Esophagus squamous epithelium (tissue), 5 donors: Measurements from ENCODE around the gene ACSF3. TPM values are rescaled to one million over a fixed set of nuclear protein-coding genes. Genes with fewer than 3 reads are reported as not detected.

ENCODE experiments used
- DNase-seq: peaks from one replicate; lab custom pipeline; 2025; lab: John Stamatoyannopoulos, UW
- H3K27ac ChIP-seq, 4 donors: fragments of 200-600 bp; sonication (generic); one replicate each; pipeline ENCODE4 v1.5.1; 2016 to 2019; ENCODE audit warnings: mild to moderate bottlenecking in 1 of 4
- H3K27me3 ChIP-seq, 4 donors: fragments of 200-600 bp; sonication (generic); 1 replicate in 3 of 4; 2 replicates in 1 of 4; pipeline versions ENCODE4 v1.5.1 to v1.6.0; 2017 to 2021; ENCODE audit warnings: antibody characterized with exemption in 1 of 4
- H3K36me3 ChIP-seq, 3 donors: fragments of 200-600 bp; sonication (generic); one replicate each; pipeline ENCODE4 v1.5.1; 2016 to 2019
- H3K4me1 ChIP-seq, 3 donors: fragments of 200-600 bp; sonication (generic); one replicate each; pipeline ENCODE4 v1.5.1; 2017 to 2019
- H3K4me3 ChIP-seq, 4 donors: fragments of 200-600 bp; sonication (generic); 1 replicate in 3 of 4; 2 replicates in 1 of 4; pipeline ENCODE4 v1.5.1; 2016 to 2019; ENCODE audit warnings: mild to moderate bottlenecking in 2 of 4, moderate library complexity in 1 of 4
- H3K9me3 ChIP-seq, 3 donors: fragments of 200-600 bp; sonication (generic); one replicate each; pipeline ENCODE4 v1.5.1; 2016 to 2019
- POLR2A ChIP-seq, 4 donors: fragments of 450-650 bp; IDR thresholded peaks; one replicate each; pipeline ENCODE4 v1.6.1; 2017; ENCODE audit warnings: antibody characterized with exemption in 4 of 4, mild to moderate bottlenecking in 4 of 4, moderate library complexity in 3 of 4
- WGBS, 2 donors: methylation state at CpG; one replicate each; pipeline ENCODE4 v1.1.5; 2018; 5-methylcytosine and 5-hydroxymethylcytosine counted together
- intact Hi-C: fragments of 100-400 bp; cut with DNase I; formaldehyde crosslinking; loops from one replicate; pipeline ENCODE4 v1.15.0; 2022
- total RNA-seq, 4 donors: library from RNA; depleted of rRNA; stranded (reverse); fragments of >200 nt; gene quantifications; one replicate each; pipeline ENCODE4 v1.1.0, GENCODE V29; 2016
- TF ChIP-seq, protein P1 (sequence below), 6 experiments: fragments of 450-650 bp in 4 of 6; fragments of 200-600 bp in 2 of 6; sonication (generic) in 2 of 6; IDR thresholded peaks; one replicate each; pipeline ENCODE4 v1.5.1; 2016 to 2019; ENCODE audit warnings: antibody characterized with exemption in 6 of 6, mild to moderate bottlenecking in 4 of 6, moderate library complexity in 4 of 6
- donor health status: DM: yes; HTN: yes; CAD: no.

ACSF3 gene
- total RNA-seq, 4 donors from 2014 or later = 15.1 to 21.1 (median 17.4) TPM

DNA sequence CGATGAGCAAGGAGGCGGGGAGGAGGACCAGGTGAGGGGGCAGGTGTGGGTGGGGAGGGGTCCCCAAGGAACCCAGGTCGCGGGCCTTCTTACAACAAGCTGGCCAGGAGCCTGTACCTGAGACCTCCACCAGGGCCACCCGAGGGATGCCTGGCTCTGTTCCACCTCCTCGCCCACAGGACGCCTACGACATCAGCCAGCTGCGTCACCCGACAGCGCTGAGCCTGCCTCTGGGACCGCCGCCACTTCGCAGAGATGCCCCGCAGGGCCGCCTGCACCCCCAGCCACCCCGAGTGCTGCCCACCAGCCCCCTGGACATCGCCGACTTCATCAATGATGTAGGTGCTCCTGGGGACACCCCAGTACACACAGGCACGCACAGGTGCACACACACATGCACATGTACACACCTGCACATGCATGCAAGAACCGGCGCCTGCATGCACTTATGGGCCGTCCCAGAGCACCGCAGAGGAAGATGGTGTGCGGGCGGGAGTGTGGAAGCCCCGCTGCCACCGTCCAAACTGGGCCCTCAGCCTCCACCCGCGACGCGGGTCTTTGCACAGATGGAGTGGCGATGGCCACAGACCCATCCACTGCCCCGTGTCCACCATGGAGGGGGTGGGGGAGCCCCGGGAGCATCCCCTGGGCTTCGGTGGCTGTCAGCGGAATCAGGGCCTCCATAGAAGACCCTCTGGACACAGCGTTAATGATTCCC is 100.1 kb downstream of the ACSF3 start:
- TF ChIP-seq POLR2A (IDR thresholded peaks at IDR 0.05) = no peak
- TF ChIP-seq, protein P1, sequence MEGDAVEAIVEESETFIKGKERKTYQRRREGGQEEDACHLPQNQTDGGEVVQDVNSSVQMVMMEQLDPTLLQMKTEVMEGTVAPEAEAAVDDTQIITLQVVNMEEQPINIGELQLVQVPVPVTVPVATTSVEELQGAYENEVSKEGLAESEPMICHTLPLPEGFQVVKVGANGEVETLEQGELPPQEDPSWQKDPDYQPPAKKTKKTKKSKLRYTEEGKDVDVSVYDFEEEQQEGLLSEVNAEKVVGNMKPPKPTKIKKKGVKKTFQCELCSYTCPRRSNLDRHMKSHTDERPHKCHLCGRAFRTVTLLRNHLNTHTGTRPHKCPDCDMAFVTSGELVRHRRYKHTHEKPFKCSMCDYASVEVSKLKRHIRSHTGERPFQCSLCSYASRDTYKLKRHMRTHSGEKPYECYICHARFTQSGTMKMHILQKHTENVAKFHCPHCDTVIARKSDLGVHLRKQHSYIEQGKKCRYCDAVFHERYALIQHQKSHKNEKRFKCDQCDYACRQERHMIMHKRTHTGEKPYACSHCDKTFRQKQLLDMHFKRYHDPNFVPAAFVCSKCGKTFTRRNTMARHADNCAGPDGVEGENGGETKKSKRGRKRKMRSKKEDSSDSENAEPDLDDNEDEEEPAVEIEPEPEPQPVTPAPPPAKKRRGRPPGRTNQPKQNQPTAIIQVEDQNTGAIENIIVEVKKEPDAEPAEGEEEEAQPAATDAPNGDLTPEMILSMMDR (IDR thresholded peaks at IDR 0.05) = no peak
- no peaks in the 10 kb centered on the region for H3K36me3 ChIP-seq
- peaks cover 0 to 46% (median 1%) of the 10 kb centered on the region in 4 donors for H3K27me3 ChIP-seq
- intact Hi-C loops = no loop called here
- WGBS, 2 donors = 36 to 59% methylated on average over 4 to 15 of the region's 38 CpGs
- H3K4me3 ChIP-seq = peak overlapping the region in 1 of 4 donors; percentile 23
- H3K4me1 ChIP-seq = peaks cover 8 to 18% (median 8%) of the 10 kb centered on the region in 3 donors
- H3K27ac ChIP-seq = no peak overlapping the region
- no peak for DNase-seq
- H3K9me3 ChIP-seq = no peaks in the 10 kb centered on the region

DNA sequence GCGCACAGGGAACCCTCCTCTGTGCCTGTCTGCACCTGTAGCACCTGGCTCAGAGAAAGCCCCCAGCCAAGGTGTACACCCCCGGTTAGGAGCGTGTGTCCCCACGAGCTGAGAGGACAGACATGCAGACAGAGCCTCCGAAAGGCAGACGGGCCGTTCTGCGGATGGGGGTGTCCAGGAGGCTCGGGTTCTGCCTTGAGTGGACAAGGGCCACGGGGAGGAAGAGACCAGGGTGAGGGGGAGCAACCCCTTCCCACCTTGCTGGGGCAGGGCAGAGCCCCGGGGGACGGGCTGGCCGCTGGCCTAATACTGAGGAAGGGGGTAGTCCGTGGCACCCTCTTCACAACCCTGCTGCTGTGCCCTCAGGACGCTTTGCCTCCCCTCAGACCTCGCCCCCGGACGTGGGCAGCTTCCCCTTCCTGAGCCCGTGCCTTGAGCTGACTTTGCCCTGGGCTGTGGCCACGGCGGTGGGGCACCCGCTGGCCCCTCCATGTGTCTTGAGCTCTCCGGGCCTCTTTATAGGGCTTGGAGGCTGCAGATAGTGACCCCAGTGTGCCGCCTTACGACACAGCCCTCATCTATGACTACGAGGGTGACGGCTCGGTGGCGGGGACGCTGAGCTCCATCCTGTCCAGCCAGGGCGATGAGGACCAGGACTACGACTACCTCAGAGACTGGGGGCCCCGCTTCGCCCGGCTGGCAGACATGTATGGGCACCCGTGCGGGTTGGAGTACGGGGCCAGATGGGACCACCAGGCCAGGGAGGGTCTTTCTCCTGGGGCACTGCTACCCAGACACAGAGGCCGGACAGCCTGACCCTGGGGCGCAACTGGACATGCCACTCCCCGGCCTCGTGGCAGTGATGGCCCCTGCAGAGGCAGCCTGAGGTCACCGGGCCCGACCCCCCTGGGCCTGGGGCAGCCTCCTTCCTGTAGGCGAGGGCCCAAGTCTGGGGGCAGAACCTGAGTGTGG is 101.0 kb downstream of the ACSF3 start:
- Histone ChIP-seq H3K27me3 (peaks cover 4 to 55% (median 7%) of the 10 kb centered on the region in 4 donors), H3K27ac (no peak overlapping the region), H3K9me3 (no peaks in the 10 kb centered on the region), H3K36me3 (no peaks in the 10 kb centered on the region), H3K4me3 (no peak overlapping the region), H3K4me1 (peaks cover 8 to 18% (median 8%) of the 10 kb centered on the region in 3 donors)
- TF ChIP-seq, protein P1 (IDR thresholded peaks at IDR 0.05) = no peak
- no peak for TF ChIP-seq POLR2A (IDR thresholded peaks at IDR 0.05)
- intact Hi-C loops = no loop called here
- WGBS, 2 donors = 50% methylated on average over 7 of the region's 45 CpGs; no CpG with 5 or more reads in 1 of the 2 donors
- no peak for DNase-seq

DNA sequence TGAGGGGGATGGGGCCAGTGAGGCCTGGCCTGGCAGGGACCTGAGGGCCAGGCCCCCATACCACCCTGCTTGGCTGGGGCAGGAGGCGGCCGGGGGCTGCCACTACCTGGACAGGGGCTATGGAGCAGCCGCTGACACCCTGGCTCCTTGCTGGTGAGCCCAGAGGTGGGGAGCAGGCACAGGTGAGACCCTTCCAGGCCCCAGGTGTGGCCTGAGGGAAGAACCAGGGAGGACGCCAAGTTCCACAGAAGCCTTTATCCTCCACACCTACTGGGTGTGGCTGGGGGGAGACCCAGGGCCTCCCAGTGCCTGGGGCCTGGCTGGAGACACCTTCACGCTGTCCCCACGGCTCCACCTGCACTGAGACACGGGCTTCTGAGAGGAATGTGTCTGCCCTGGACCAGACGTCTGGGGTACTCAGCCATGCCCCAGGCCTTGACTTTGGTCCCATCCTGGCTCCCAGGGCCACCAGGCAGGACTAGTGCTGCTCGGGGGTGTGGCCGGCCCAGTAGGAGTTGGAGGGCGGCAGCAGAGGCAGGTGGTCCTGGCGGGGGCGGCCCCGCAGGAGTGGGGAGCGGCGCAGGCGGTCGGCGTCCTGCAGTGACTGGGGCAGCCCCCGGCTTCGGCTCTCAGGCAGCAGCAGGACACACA is 102.0 kb downstream of the ACSF3 start:
- peaks cover 14 to 27% (median 14%) of the 10 kb centered on the region in 3 donors for H3K4me1 ChIP-seq
- H3K27me3 ChIP-seq = peaks cover 11 to 65% (median 16%) of the 10 kb centered on the region in 4 donors
- no peak overlapping the region for H3K27ac ChIP-seq
- no peaks in the 10 kb centered on the region for H3K36me3 ChIP-seq
- H3K9me3 ChIP-seq = no peaks in the 10 kb centered on the region
- WGBS, 2 donors = 83 to 88% methylated on average over 1 to 5 of the region's 21 CpGs
- no peak for DNase-seq
- H3K4me3 ChIP-seq = no peak overlapping the region
- intact Hi-C loops = no loop called here
- TF ChIP-seq POLR2A (IDR thresholded peaks at IDR 0.05) = no peak
- TF ChIP-seq, protein P1 (IDR thresholded peaks at IDR 0.05) = no peak

DNA sequence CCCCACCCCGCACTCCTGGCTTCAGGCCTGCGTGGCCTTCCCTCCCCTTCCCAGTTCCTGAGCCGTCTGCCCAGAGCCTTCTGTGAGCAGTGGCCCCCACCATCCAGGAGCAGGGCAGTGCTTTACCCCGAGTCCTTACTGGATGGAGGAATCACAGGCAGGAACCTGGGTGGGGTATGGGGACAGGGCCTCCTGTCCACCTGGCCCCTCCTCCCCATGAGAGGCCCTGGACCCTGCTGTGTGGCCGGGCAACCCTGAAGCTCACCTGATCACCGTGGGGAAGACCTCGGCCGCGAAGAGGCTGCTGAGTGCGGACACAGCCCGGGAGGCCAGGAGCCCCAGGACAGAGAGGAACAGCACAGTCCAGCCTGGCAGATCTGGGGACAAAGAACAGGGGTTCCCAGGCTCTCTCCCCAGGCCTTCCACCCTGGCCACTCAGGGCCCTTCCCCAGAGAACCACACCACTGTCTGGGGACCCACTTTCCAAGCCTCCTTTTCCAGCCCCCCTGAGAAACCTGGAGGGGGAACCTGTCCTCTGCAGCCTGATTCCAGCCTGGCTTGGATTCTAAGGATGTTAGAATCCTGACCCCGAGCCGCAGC is 103.5 kb downstream of the ACSF3 start:
- peaks cover 8 to 33% (median 16%) of the 10 kb centered on the region in 3 donors for H3K4me1 ChIP-seq
- no peaks in the 10 kb centered on the region for H3K36me3 ChIP-seq
- H3K27ac ChIP-seq = no peak overlapping the region
- intact Hi-C loops = no loop called here
- no peak overlapping the region for H3K4me3 ChIP-seq
- peaks cover 11 to 68% (median 18%) of the 10 kb centered on the region in 4 donors for H3K27me3 ChIP-seq
- no peak for DNase-seq
- TF ChIP-seq, protein P1 (IDR thresholded peaks at IDR 0.05) = no peak
- no peak for TF ChIP-seq POLR2A (IDR thresholded peaks at IDR 0.05)
- H3K9me3 ChIP-seq = no peaks in the 10 kb centered on the region
- 72 to 77% methylated on average over 2 to 8 of the region's 13 CpGs for WGBS, 2 donors
